PFSK-1 (cell line): ENCODE measurements around the gene SLC7A11.

Experiments used
- FOXP2 ChIP-seq: optimal IDR thresholded peaks from 2 replicates; pipeline ENCODE3; 2011; ENCODE audit warnings: borderline replicate concordance, control low read depth, inconsistent platforms; ENCODE audit not compliant: insufficient read depth; ENCODE audit errors: extremely low read length, extremely low read depth
- POLR2AphosphoS5 ChIP-seq: IDR thresholded peaks from 2 replicates; pipeline ENCODE4 v1.6.1; 2012; ENCODE audit warnings: low read depth, mild to moderate bottlenecking, control low read depth, low read length, moderate library complexity
- REST ChIP-seq, 2 experiments: IDR thresholded peaks; 2 replicates each; pipeline versions ENCODE4 v1.6.1 to v1.8.0; 2011 to 2012; ENCODE audit warnings: low read depth in 2 of 2, low read length in 2 of 2, control low read depth in 1 of 2, inconsistent platforms in 1 of 2, mild to moderate bottlenecking in 1 of 2, moderate library complexity in 1 of 2; ENCODE audit not compliant: insufficient read depth in 1 of 2
- SIN3A ChIP-seq: IDR thresholded peaks from 2 replicates; pipeline ENCODE4 v1.6.1; 2012; ENCODE audit warnings: mild to moderate bottlenecking, low read length, moderate library complexity, borderline replicate concordance; ENCODE audit not compliant: insufficient read depth
- TAF1 ChIP-seq: IDR thresholded peaks from 2 replicates; pipeline ENCODE4 v1.6.1; 2012; ENCODE audit warnings: low read length, control low read depth, borderline replicate concordance; ENCODE audit not compliant: insufficient read depth

- TF ChIP-seq REST (IDR thresholded peaks at IDR 0.05; ENCODE audit: insufficient read depth in 1 of 2, low read depth in 2 of 2, low read length in 2 of 2) (no peak), TAF1 (no peak), POLR2AphosphoS5 (no peak), SIN3A (no peak), FOXP2 (no peak)
Observed at GRCh38 chr4:138259824-138260223, 17.7 kb upstream of the SLC7A11 start.
